ENCODE results near the gene ZNF786. TPM values are rescaled to one million over a fixed set of nuclear protein-coding genes. Genes with fewer than 3 reads are reported as not detected.
A peak's percentile ranks its signal among the peaks of the same experiment; 100 is the strongest.

Gene ZNF786
- total and polyA plus RNA-seq, 10 of the 15 experiments (the other 5 are each of a cell fraction or from before 2014, with no cell fraction given): 0.47 to 7.0 (median 4.2) TPM

- Histone ChIP-seq H3K79me2 (ENCODE audit: control insufficient read depth, insufficient read depth, low read length) (no peaks in the 10 kb centered on the region), H3K27ac (ENCODE audit: control insufficient read depth, insufficient read depth) (no peak overlapping the region), H2AFZ (ENCODE audit: control insufficient read depth, low read depth, low read length) (no peak overlapping the region), H3K36me3 (ENCODE audit: control insufficient read depth in 2 of 2, insufficient read depth in 2 of 2, low read length in 1 of 2) (peaks cover 5 to 13% of the 10 kb centered on the region in 2 experiments; a peak in 3 of 4 replicates), H3K4me1 (ENCODE audit: control insufficient read depth, insufficient read depth, low read length) (peaks cover 10% of the 10 kb centered on the region; the same call in 1 of the 2 replicates), H3K9ac (ENCODE audit: control insufficient read depth, insufficient read depth, low read length) (no peak overlapping the region), H3K27me3 (replicated peaks in 1 of 2; ENCODE audit: control insufficient read depth in 2 of 2, insufficient read depth in 2 of 2, low read length in 1 of 2) (no peaks in the 10 kb centered on the region), H3K4me2 (ENCODE audit: control insufficient read depth, insufficient read depth) (no peak overlapping the region), H3K9me3 (replicated peaks; ENCODE audit: control insufficient read depth, insufficient read depth, low read length) (no peaks in the 10 kb centered on the region), H3K4me3 (no peak overlapping the region), H4K20me1 (ENCODE audit: control insufficient read depth, insufficient read depth) (no peaks in the 10 kb centered on the region)
- intact Hi-C loops (cut with micrococcal nuclease; ENCODE audit: unreplicated experiment): no loop called here
- in situ Hi-C loops (cut with MboI): no loop called here
- ChIA-PET RAD21 (ENCODE audit: unreplicated experiment) (no interaction called here), SMC1A (ENCODE audit: uncharacterized antibody, unreplicated experiment) (no interaction called here), POLR2A (interaction anchor here (0.6 kb wide), 1 partner anchor 347 kb away, joined by 3 read pairs; no protein-coding TSS in a partner anchor), CTCF (interaction anchor here (1.0 kb wide), 1 partner anchor 15 kb away, joined by 4 read pairs; no protein-coding TSS in a partner anchor)
- DNase-seq (ENCODE audit: low read depth, low spot score) (no peak), FAIRE-seq (peak; percentile 7), ATAC-seq (no peak)
- TF ChIP-seq, protein P1, sequence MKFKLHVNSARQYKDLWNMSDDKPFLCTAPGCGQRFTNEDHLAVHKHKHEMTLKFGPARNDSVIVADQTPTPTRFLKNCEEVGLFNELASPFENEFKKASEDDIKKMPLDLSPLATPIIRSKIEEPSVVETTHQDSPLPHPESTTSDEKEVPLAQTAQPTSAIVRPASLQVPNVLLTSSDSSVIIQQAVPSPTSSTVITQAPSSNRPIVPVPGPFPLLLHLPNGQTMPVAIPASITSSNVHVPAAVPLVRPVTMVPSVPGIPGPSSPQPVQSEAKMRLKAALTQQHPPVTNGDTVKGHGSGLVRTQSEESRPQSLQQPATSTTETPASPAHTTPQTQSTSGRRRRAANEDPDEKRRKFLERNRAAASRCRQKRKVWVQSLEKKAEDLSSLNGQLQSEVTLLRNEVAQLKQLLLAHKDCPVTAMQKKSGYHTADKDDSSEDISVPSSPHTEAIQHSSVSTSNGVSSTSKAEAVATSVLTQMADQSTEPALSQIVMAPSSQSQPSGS (IDR thresholded peaks at IDR 0.05; ENCODE audit: low read length): no peak
- TF ChIP-seq, protein P2, sequence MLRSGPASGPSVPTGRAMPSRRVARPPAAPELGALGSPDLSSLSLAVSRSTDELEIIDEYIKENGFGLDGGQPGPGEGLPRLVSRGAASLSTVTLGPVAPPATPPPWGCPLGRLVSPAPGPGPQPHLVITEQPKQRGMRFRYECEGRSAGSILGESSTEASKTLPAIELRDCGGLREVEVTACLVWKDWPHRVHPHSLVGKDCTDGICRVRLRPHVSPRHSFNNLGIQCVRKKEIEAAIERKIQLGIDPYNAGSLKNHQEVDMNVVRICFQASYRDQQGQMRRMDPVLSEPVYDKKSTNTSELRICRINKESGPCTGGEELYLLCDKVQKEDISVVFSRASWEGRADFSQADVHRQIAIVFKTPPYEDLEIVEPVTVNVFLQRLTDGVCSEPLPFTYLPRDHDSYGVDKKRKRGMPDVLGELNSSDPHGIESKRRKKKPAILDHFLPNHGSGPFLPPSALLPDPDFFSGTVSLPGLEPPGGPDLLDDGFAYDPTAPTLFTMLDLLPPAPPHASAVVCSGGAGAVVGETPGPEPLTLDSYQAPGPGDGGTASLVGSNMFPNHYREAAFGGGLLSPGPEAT (IDR thresholded peaks at IDR 0.05; ENCODE audit: low read depth): no peak
- TF ChIP-seq TAF1 (IDR thresholded peaks at IDR 0.05; ENCODE audit: borderline replicate concordance, low read depth, low read length) (no peak), SP1 (IDR thresholded peaks at IDR 0.05; ENCODE audit: low read depth, low read length) (no peak), CTCF (IDR thresholded peaks at IDR 0.05 in 2 of 3, conservative IDR thresholded peaks at IDR 0.05 in 1 of 3; ENCODE audit: control insufficient read depth in 2 of 3, extremely low read depth in 1 of 3, insufficient read depth in 1 of 3, low read depth in 3 of 3, low read length in 3 of 3) (peak; percentile 34 to 38 (median 35); a peak in 5 of 6 replicates), PKNOX1 (IDR thresholded peaks at IDR 0.05) (peak; percentile 47; the same call in 1 of the 2 replicates), WRNIP1 (IDR thresholded peaks at IDR 0.05; ENCODE audit: borderline replicate concordance, low read depth, low read length) (no peak), ZNF274 (IDR thresholded peaks at IDR 0.05; ENCODE audit: insufficient read depth, insufficient read length) (no peak), ZNF24 (IDR thresholded peaks at IDR 0.05) (no peak), SMC3 (IDR thresholded peaks at IDR 0.05; ENCODE audit: borderline replicate concordance, low read length) (peak; percentile 35; the same call in 1 of the 2 replicates)
- BruUV-seq (replicated peaks): no TSS peak
- WGBS (ENCODE audit: insufficient coverage, insufficient replicate concordance, low lambda C conversion rate, missing lambda C conversion rate): 61% methylated on average over 4 of the region's 4 CpGs
These were observed 22.6 kb downstream of the ZNF786 start for GRCh38 chr7:149067869-149068268.
